Transverse colon (tissue), 4 donors: ENCODE measurements around the gene NBEAL2. TPM values are rescaled to one million over a fixed set of nuclear protein-coding genes. Genes with fewer than 3 reads are reported as not detected.
A peak's percentile ranks its signal among the peaks of the same experiment; 100 is the strongest.

ENCODE experiments used
- DNase-seq: peaks from one replicate; pipeline ENCODE4 v3.0.0-alpha.2; 2019
- H3K27ac ChIP-seq, 4 donors: fragments of 200-600 bp; sonication (generic); 2 replicates each; pipeline ENCODE4 v1.5.1; 2016 to 2018; ENCODE audit warnings: inconsistent platforms in 4 of 4
- H3K27me3 ChIP-seq: fragments of 200-600 bp; sonication (generic); 2 replicates; pipeline ENCODE4 v1.5.1; 2017; ENCODE audit warnings: inconsistent platforms
- H3K36me3 ChIP-seq, 4 donors: fragments of 200-600 bp; sonication (generic); 2 replicates each; pipeline ENCODE4 v1.5.1; 2017 to 2019; ENCODE audit warnings: inconsistent platforms in 4 of 4
- H3K4me1 ChIP-seq, 4 donors: fragments of 200-600 bp; sonication (generic); 2 replicates each; pipeline ENCODE4 v1.5.1; 2017 to 2020; ENCODE audit warnings: inconsistent platforms in 4 of 4
- H3K4me3 ChIP-seq, 4 donors: fragments of 200-600 bp; sonication (generic); 1 replicate in 1 of 4; 2 replicates in 3 of 4; pipeline versions ENCODE4 v1.5.1 to v1.6.1; 2017 to 2019; ENCODE audit warnings: inconsistent platforms in 4 of 4
- H3K9me3 ChIP-seq, 2 donors: fragments of 200-600 bp; sonication (generic); 2 replicates each; pipeline ENCODE4 v1.5.1; 2017 to 2019; ENCODE audit warnings: inconsistent platforms in 2 of 2
- EP300 ChIP-seq: sonication (generic); formaldehyde crosslinking; IDR thresholded peaks from one replicate; pipeline ENCODE4 v1.6.1; 2017; ENCODE audit warnings: antibody characterized with exemption, low read depth
- POLR2A ChIP-seq: fragments of 450-650 bp; IDR thresholded peaks from one replicate; pipeline ENCODE4 v1.6.1; 2016; ENCODE audit warnings: antibody characterized with exemption, mild to moderate bottlenecking, moderate library complexity
- POLR2AphosphoS5 ChIP-seq, 3 donors: sonication (generic); formaldehyde crosslinking; IDR thresholded peaks; one replicate each; pipeline ENCODE4 v1.6.1; 2016; ENCODE audit warnings: antibody characterized with exemption in 3 of 3
- WGBS, 2 donors: methylation state at CpG; one replicate each; pipeline ENCODE4 v1.1.5; 2018; ENCODE audit warnings: low coverage in 1 of 2; 5-methylcytosine and 5-hydroxymethylcytosine counted together
- in situ Hi-C, 4 donors: fragments of 200-750 bp; cut with MboI; loops; one replicate each; pipeline versions ENCODE4 v1.15.0 to v1.15.1; 2017; ENCODE audit warnings: low sequenced_read_pairs in 3 of 4, low pct_ligation_motif_present in 1 of 4, low pct_unique_long_range_greater_than_20kb in 1 of 4
- intact Hi-C: fragments of 100-400 bp; cut with DNase I; formaldehyde crosslinking; loops from one replicate; pipeline ENCODE4 v1.15.1; 2023; ENCODE audit warnings: low total_unique reads
- total RNA-seq, 4 donors: library from RNA; depleted of rRNA; stranded (reverse); fragments of >200 nt; gene quantifications; one replicate each; pipeline ENCODE4 v1.1.0, GENCODE V29; 2016
- TF ChIP-seq, protein P1 (sequence below), 5 experiments: fragments of 200-600 bp in 3 of 5; fragments of 450-650 bp in 2 of 5; sonication (generic) in 3 of 5; IDR thresholded peaks; 1 replicate in 2 of 5; 2 replicates in 3 of 5; pipeline ENCODE4 v1.5.1; 2016 to 2017; ENCODE audit warnings: antibody characterized with exemption in 5 of 5, inconsistent platforms in 3 of 5, mild to moderate bottlenecking in 2 of 5, moderate library complexity in 1 of 5

Gene NBEAL2
- total RNA-seq, 4 donors from 2014 or later = 81.1 to 163 (median 122) TPM

DNA sequence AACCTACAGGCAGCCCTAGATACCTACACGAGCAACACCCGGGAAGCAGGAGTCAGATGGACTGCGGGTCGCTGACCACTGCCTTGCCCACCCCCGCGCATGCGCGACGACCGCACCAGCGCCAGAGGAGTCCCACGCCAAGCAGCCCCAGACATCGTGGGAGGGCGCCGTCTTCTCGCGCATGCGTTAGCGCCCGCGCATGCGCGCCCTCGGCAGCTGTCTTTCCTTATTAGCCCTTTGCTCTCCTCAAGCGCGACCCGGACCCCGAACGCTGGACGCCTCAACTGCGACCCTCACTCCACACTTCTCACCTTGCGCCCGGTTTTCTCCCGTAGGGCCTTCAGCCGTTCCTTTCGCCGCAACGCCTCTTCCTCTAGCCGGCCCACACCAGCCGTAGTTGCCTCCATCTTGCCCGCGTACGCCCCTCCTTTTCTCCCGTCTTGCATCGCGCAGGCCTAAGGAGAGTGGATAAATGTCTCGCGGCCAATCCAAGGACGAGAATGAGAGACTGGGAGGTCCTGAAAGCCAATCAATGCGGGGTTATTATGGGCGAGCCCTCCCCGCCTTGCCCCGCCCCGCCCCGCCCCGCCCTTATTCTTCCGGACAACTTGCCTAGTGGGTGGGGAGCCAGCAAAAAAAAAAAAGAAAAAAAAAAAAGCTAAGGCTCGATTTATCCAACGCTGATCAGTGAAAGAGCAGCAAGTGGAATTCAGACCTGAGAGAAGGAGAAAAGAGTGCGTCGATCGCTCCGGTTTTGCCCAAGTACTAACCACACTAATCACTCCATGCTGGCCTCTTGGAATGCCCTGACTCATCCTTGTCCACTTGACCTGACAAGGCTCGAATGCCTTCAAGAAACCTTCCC is 2.9 kb upstream of the NBEAL2 start, which contains the start of gene CCDC12:
TSS of gene CCDC12 (minus strand) at position 420 of the 865 bp plus-strand sequence. CDS start at position 407, 13 bp downstream.
- intact Hi-C loops = loop anchor here (5.0 kb wide), 1 partner anchor 39 kb away; no protein-coding TSS in a partner anchor

DNA sequence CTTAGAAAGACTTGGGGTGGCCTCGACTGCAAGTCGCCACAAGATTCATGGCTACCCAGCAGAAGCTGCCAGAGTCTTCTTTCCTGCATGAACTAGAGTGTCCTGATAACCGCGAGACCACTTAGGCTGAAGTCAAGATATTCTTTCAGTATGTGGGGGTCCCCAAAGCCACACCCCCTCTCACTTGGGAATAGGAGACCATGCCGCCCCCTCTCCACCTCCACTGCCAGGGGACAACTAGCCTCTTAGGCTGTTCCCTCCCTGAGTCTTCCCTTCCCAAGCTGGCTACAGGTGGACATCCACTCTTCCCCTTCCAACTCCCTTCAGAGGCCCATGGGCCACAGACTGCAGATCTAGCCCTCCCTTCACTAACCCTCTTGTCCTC is 1.7 kb upstream of the NBEAL2 start:
- Histone ChIP-seq H3K27ac (peak overlapping the region; percentile 6 to 94 (median 86)), H3K27me3 (no peaks in the 10 kb centered on the region), H3K4me1 (peaks cover 20 to 74% (median 61%) of the 10 kb centered on the region in 4 donors), H3K36me3 (no peaks in the 10 kb centered on the region), H3K9me3 (no peaks in the 10 kb centered on the region), H3K4me3 (no peak overlapping the region)
- 99% methylated on average over 5 of the region's 5 CpGs; no CpG with 5 or more reads in 1 of the 2 donors for WGBS, 2 donors
- TF ChIP-seq POLR2AphosphoS5 (IDR thresholded peaks at IDR 0.05) (no peak), EP300 (no peak), POLR2A (no peak)
- TF ChIP-seq, protein P1, sequence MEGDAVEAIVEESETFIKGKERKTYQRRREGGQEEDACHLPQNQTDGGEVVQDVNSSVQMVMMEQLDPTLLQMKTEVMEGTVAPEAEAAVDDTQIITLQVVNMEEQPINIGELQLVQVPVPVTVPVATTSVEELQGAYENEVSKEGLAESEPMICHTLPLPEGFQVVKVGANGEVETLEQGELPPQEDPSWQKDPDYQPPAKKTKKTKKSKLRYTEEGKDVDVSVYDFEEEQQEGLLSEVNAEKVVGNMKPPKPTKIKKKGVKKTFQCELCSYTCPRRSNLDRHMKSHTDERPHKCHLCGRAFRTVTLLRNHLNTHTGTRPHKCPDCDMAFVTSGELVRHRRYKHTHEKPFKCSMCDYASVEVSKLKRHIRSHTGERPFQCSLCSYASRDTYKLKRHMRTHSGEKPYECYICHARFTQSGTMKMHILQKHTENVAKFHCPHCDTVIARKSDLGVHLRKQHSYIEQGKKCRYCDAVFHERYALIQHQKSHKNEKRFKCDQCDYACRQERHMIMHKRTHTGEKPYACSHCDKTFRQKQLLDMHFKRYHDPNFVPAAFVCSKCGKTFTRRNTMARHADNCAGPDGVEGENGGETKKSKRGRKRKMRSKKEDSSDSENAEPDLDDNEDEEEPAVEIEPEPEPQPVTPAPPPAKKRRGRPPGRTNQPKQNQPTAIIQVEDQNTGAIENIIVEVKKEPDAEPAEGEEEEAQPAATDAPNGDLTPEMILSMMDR (IDR thresholded peaks at IDR 0.05) = no peak
- intact Hi-C loops (loop anchor here (5.0 kb wide), 1 partner anchor 41 kb away; no protein-coding TSS in a partner anchor), in situ Hi-C loops (no loop called here)
- no peak for DNase-seq

More for the DNA sequence above, 2.9 kb upstream of the NBEAL2 start, which contains the start of gene CCDC12:
- H3K9me3 ChIP-seq = no peaks in the 10 kb centered on the region
- no peaks in the 10 kb centered on the region for H3K27me3 ChIP-seq
- DNase-seq = peak; percentile 96
- H3K4me1 ChIP-seq = peaks cover 16 to 74% (median 54%) of the 10 kb centered on the region in 4 donors
- no peaks in the 10 kb centered on the region for H3K36me3 ChIP-seq
- H3K4me3 ChIP-seq = peak within 1 kb of the TSS; percentile 60 to 76 (median 74)
- in situ Hi-C loops = no loop called here
- TF ChIP-seq POLR2A = peak; percentile 89
- TF ChIP-seq, protein P1 (IDR thresholded peaks at IDR 0.05) = no peak
- peak; percentile 46 to 93 (median 87) for TF ChIP-seq POLR2AphosphoS5 (IDR thresholded peaks at IDR 0.05)
- H3K27ac ChIP-seq = peak within 1 kb of the TSS; percentile 91 to 95 (median 94)
- 1% methylated on average over 64 of the region's 64 CpGs; no CpG with 5 or more reads in 1 of the 2 donors for WGBS, 2 donors

DNA sequence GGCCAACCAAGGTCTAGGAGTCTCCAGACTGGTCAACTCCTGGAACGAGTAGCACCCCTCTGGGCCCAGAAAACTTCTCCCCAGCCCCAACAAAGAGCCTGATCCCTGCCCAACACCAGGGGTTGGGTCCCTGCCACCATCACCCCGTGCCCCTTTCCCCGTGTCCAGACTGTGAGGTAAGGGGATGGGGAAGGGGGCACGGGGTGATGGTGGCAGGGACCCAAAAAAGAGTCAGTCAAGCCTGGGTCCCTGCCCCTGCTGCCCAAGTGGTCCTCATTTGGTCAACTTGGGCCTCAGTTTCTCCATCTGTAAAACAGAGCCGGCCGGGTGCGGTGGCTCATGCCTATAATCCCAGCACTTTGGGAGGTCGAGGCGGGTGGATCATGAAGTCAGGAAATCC is 1.1 kb upstream of the NBEAL2 start:
- Histone ChIP-seq H3K9me3 (no peaks in the 10 kb centered on the region), H3K36me3 (no peaks in the 10 kb centered on the region), H3K27ac (peak overlapping the region; percentile 84 to 94 (median 92)), H3K27me3 (no peaks in the 10 kb centered on the region), H3K4me1 (peaks cover 20 to 76% (median 63%) of the 10 kb centered on the region in 4 donors), H3K4me3 (peak overlapping the region in 2 of 4 donors; percentile 60 to 68)
- in situ Hi-C loops = no loop called here
- TF ChIP-seq POLR2AphosphoS5 (IDR thresholded peaks at IDR 0.05) (no peak), EP300 (no peak), POLR2A (no peak)
- intact Hi-C loops = loop anchor here (5.0 kb wide), 1 partner anchor 41 kb away; no protein-coding TSS in a partner anchor
- no peak for DNase-seq
- WGBS, 2 donors = 82 to 95% methylated on average over 4 to 9 of the region's 9 CpGs

DNA sequence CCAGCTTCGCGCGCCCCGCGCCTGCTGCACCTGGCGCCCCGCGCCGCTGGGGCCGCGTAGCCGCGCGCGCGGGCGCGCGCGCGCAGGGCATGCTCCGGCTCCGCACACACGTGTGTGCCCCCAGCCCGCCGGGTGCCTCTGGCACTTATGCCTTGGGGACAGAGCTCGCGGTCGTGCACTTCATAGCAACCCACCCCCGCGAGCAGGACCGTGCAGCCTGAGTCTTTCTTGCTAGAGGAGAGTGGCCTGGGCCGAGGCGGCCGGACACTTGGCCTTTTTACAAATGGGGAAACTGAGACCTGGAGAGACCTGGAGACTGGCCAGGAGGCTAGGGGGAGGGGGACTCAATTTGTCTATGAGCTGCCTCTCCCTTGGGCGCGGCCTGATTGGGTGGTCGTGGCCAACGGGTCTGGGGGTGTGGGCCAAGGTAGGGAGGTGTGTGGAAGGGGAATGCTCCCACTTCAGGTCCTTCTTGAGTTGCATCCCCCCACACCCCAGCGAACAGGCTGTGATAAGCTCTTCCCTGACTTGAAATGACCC is 562 bp downstream of the NBEAL2 start:
- H3K36me3 ChIP-seq = no peaks in the 10 kb centered on the region
- WGBS, 2 donors = 2% methylated on average over 34 of the region's 40 CpGs; no CpG with 5 or more reads in 1 of the 2 donors
- no peaks in the 10 kb centered on the region for H3K27me3 ChIP-seq
- peaks cover 19 to 64% (median 55%) of the 10 kb centered on the region in 4 donors for H3K4me1 ChIP-seq
- in situ Hi-C loops (loop anchor here in 1 of 4 donors (10.0 kb wide), 1 partner anchor 45 kb away; no protein-coding TSS in a partner anchor), intact Hi-C loops (loop anchor here (5.0 kb wide), 1 partner anchor 43 kb away; no protein-coding TSS in a partner anchor)
- peak; percentile 39 for DNase-seq
- TF ChIP-seq EP300 (no peak), POLR2A (no peak), POLR2AphosphoS5 (IDR thresholded peaks at IDR 0.05) (no peak)
- TF ChIP-seq, protein P1 (IDR thresholded peaks at IDR 0.05) = no peak
- H3K9me3 ChIP-seq = no peaks in the 10 kb centered on the region
- H3K27ac ChIP-seq = peak overlapping the region; percentile 84 to 94 (median 92)
- peak overlapping the region; percentile 11 to 68 (median 64) for H3K4me3 ChIP-seq
